H1 (cell line): ENCODE results near the gene RB1. TPM values are rescaled to one million over a fixed set of nuclear protein-coding genes. Genes with fewer than 3 reads are reported as not detected.

Experiments used
- CTCF ChIA-PET: fragments of 300-600 bp; sonication (Branson Sonifier 250); formaldehyde crosslinking; loops from one replicate; lab custom pipeline; 2021; ENCODE audit not compliant: partially characterized antibody; lab: Charles Lee
- POLR2A ChIA-PET: fragments of 300-600 bp; sonication (Branson Sonifier 250); formaldehyde crosslinking; loops from one replicate; lab custom pipeline; 2021; ENCODE audit warnings: inconsistent platforms; ENCODE audit not compliant: partially characterized antibody; lab: Charles Lee
- DNase-seq, 2 experiments: peaks; one replicate each; pipeline versions ENCODE4 v3.0.0 to v3.0.0-alpha.2; 2010 to 2022; ENCODE audit warnings: low spot score in 2 of 2, low read depth in 1 of 2, mixed read lengths in 1 of 2
- FAIRE-seq: peaks from 2 replicates; lab custom pipeline; 2011; peaks lifted over from hg19 to GRCh38; lab: Jason Lieb, UNC
- H2AFZ ChIP-seq: 2 replicates; pipeline ENCODE4 v1.8.1; 2012; ENCODE audit warnings: low read length, inconsistent platforms
- H2AK5ac ChIP-seq: 2 replicates; pipeline ENCODE4 v1.6.1; 2013; ENCODE audit warnings: low read depth, low read length
- H2BK120ac ChIP-seq: replicated peaks from 2 replicates; pipeline ENCODE3; 2013; ENCODE audit warnings: low read depth, low read length, inconsistent platforms
- H2BK12ac ChIP-seq: 2 replicates; pipeline ENCODE4 v1.6.1; 2013; ENCODE audit warnings: low read depth, low read length
- H2BK15ac ChIP-seq: 2 replicates; pipeline ENCODE4 v1.6.1; 2013; ENCODE audit warnings: low read length
- H2BK20ac ChIP-seq: 2 replicates; pipeline ENCODE4 v1.6.1; 2013; ENCODE audit warnings: low read length
- H2BK5ac ChIP-seq: 2 replicates; pipeline ENCODE4 v1.6.1; 2013; ENCODE audit warnings: low read depth, low read length
- H3K14ac ChIP-seq: 2 replicates; pipeline ENCODE4 v1.6.1; 2013; ENCODE audit warnings: inconsistent platforms; ENCODE audit not compliant: insufficient read length
- H3K18ac ChIP-seq: 2 replicates; pipeline ENCODE4 v1.6.1; 2013; ENCODE audit warnings: low read length; ENCODE audit errors: extremely low read depth
- H3K23ac ChIP-seq: 2 replicates; pipeline ENCODE4 v1.6.1; 2013; ENCODE audit warnings: inconsistent platforms; ENCODE audit not compliant: insufficient read length
- H3K23me2 ChIP-seq: 2 replicates; pipeline ENCODE4 v1.6.1; 2013; ENCODE audit warnings: low read depth, low read length
- H3K27ac ChIP-seq: 2 replicates; pipeline ENCODE4 v1.6.1; 2011; ENCODE audit warnings: low read depth, low read length, inconsistent platforms
- H3K27me3 ChIP-seq, 4 experiments: replicated peaks in 1 of 4; 1 replicate in 1 of 4; 2 replicates in 3 of 4; pipeline versions ENCODE4 v1.6.1 to v1.8.1; 2011 to 2013; ENCODE audit warnings: low read length in 3 of 4, mild to moderate bottlenecking in 3 of 4, inconsistent platforms in 2 of 4, mixed read lengths in 2 of 4, moderate library complexity in 1 of 4; ENCODE audit not compliant: control insufficient read depth in 3 of 4, insufficient read depth in 3 of 4; ENCODE audit errors: extremely low read depth in 1 of 4
- H3K36me3 ChIP-seq, 4 experiments: 2 replicates each; pipeline versions ENCODE4 v1.6.1 to v1.8.1; 2011 to 2013; ENCODE audit warnings: mild to moderate bottlenecking in 4 of 4, low read length in 3 of 4, moderate library complexity in 2 of 4, control low read depth in 1 of 4, inconsistent platforms in 1 of 4; ENCODE audit not compliant: insufficient read depth in 4 of 4, control insufficient read depth in 2 of 4
- H3K4ac ChIP-seq: replicated peaks from 2 replicates; pipeline ENCODE3; 2013; ENCODE audit warnings: low read length, low read depth, mixed read lengths, inconsistent platforms; ENCODE audit not compliant: insufficient read length
- H3K4me1 ChIP-seq, 4 experiments: replicated peaks in 1 of 4; 1 replicate in 1 of 4; 2 replicates in 3 of 4; pipeline versions ENCODE4 v1.6.1 to v1.8.1; 2011 to 2013; ENCODE audit warnings: low read length in 3 of 4, inconsistent platforms in 2 of 4, mixed read lengths in 1 of 4; ENCODE audit not compliant: insufficient read depth in 4 of 4, control insufficient read depth in 3 of 4
- H3K4me2 ChIP-seq, 2 experiments: 2 replicates each; pipeline versions ENCODE4 v1.6.1 to v1.8.1; 2011 to 2013; ENCODE audit warnings: low read depth in 2 of 2, low read length in 2 of 2, control low read depth in 1 of 2, inconsistent platforms in 1 of 2, mild to moderate bottlenecking in 1 of 2; ENCODE audit not compliant: insufficient read depth in 1 of 2
- H3K4me3 ChIP-seq, 4 experiments: fragments of 200-600, 300-600 bp in 1 of 4; sonication (generic), shearing (Covaris generic), sonication (Bioruptor Twin) in 1 of 4; 2 replicates each; pipeline versions ENCODE4 v1.5.1 to v1.8.1; 2011 to 2016; ENCODE audit warnings: low read length in 4 of 4, low read depth in 3 of 4, control low read depth in 2 of 4, inconsistent platforms in 2 of 4, mild to moderate bottlenecking in 2 of 4, mixed read lengths in 1 of 4, moderate library complexity in 1 of 4; ENCODE audit not compliant: insufficient read depth in 2 of 4; ENCODE audit errors: extremely low read depth in 1 of 4
- H3K56ac ChIP-seq: replicated peaks from 2 replicates; pipeline ENCODE3; 2013; ENCODE audit warnings: low read depth, mild to moderate bottlenecking, mixed read lengths, low read length, inconsistent platforms; ENCODE audit not compliant: insufficient read length
- H3K79me1 ChIP-seq: 2 replicates; pipeline ENCODE4 v1.6.1; 2013; ENCODE audit warnings: low read depth, low read length, control low read depth
- H3K79me2 ChIP-seq, 2 experiments: 2 replicates each; pipeline versions ENCODE4 v1.6.1 to v1.8.1; 2012 to 2013; ENCODE audit warnings: low read length in 2 of 2, mild to moderate bottlenecking in 2 of 2, inconsistent platforms in 1 of 2; ENCODE audit not compliant: insufficient read depth in 2 of 2, control insufficient read depth in 1 of 2
- H3K9ac ChIP-seq, 4 experiments: replicated peaks in 1 of 4; 1 replicate in 1 of 4; 2 replicates in 3 of 4; pipeline versions ENCODE4 v1.6.1 to v1.8.1; 2011 to 2013; ENCODE audit warnings: low read depth in 3 of 4, low read length in 3 of 4, control low read depth in 2 of 4, mild to moderate bottlenecking in 2 of 4, moderate library complexity in 2 of 4, inconsistent platforms in 1 of 4; ENCODE audit errors: extremely low read depth in 1 of 4
- H3K9me3 ChIP-seq, 2 experiments: 2 replicates each; pipeline versions ENCODE4 v1.6.1 to v1.8.1; 2012 to 2013; ENCODE audit warnings: mild to moderate bottlenecking in 2 of 2, moderate library complexity in 2 of 2, control low read depth in 1 of 2, inconsistent platforms in 1 of 2, low read depth in 1 of 2, low read length in 1 of 2, mixed read lengths in 1 of 2; ENCODE audit not compliant: insufficient read depth in 2 of 2
- H4K20me1 ChIP-seq, 2 experiments: replicated peaks in 1 of 2; 2 replicates each; pipeline versions ENCODE3 to v1.8.1; 2011 to 2013; ENCODE audit warnings: inconsistent platforms in 2 of 2, low read length in 2 of 2, mild to moderate bottlenecking in 1 of 2; ENCODE audit not compliant: insufficient read depth in 2 of 2, control insufficient read depth in 1 of 2
- H4K5ac ChIP-seq: 2 replicates; pipeline ENCODE4 v1.6.1; 2013; ENCODE audit warnings: low read length, low read depth, mixed read lengths, inconsistent platforms; ENCODE audit not compliant: insufficient read length
- H4K8ac ChIP-seq: 2 replicates; pipeline ENCODE4 v1.8.0; 2013; ENCODE audit warnings: mild to moderate bottlenecking, moderate library complexity, low read length, inconsistent platforms; ENCODE audit not compliant: insufficient read depth; ENCODE audit errors: extremely low read depth
- H4K91ac ChIP-seq: replicated peaks from 2 replicates; pipeline ENCODE3; 2013; ENCODE audit warnings: low read length, mixed read lengths, inconsistent platforms; ENCODE audit not compliant: insufficient read length
- ATF2 ChIP-seq: IDR thresholded peaks from 2 replicates; pipeline ENCODE4 v1.6.1; 2012; ENCODE audit warnings: low read length, inconsistent platforms
- CBX8 ChIP-seq: fragments of 300-800, 300-1000 bp; sonication (generic); IDR thresholded peaks from 2 replicates; pipeline ENCODE4 v1.7.1; 2016; ENCODE audit warnings: low read depth, low read length, borderline replicate concordance
- CHD1 ChIP-seq: IDR thresholded peaks from 2 replicates; pipeline ENCODE4 v1.6.1; 2012; ENCODE audit warnings: low read depth, low read length, improper control_type of control experiment
- CHD2 ChIP-seq: IDR thresholded peaks from 2 replicates; pipeline ENCODE4 v1.6.1; 2012; ENCODE audit warnings: low read length, improper control_type of control experiment
- CTBP2 ChIP-seq: IDR thresholded peaks from 2 replicates; pipeline ENCODE4 v1.7.0; 2011; ENCODE audit warnings: borderline replicate concordance, mild to moderate bottlenecking, moderate library complexity, mixed read lengths, low read length; ENCODE audit not compliant: insufficient read depth, insufficient read length
- EGR1 ChIP-seq: IDR thresholded peaks from 2 replicates; pipeline ENCODE4 v1.6.1; 2011; ENCODE audit warnings: low read depth, low read length, borderline replicate concordance
- JUN ChIP-seq: IDR thresholded peaks from 2 replicates; pipeline ENCODE4 v1.6.1; 2011; ENCODE audit warnings: low read depth, mild to moderate bottlenecking, improper control_type of control experiment, low read length
- MAX ChIP-seq: IDR thresholded peaks from 2 replicates; pipeline ENCODE4 v1.6.1; 2012; ENCODE audit warnings: inconsistent platforms
- NRF1 ChIP-seq: IDR thresholded peaks from 2 replicates; pipeline ENCODE4 v1.6.1; 2011; ENCODE audit warnings: mild to moderate bottlenecking, low read depth, low read length, improper control_type of control experiment
- POLR2AphosphoS5 ChIP-seq: IDR thresholded peaks from 2 replicates; pipeline ENCODE4 v1.6.1; 2011; ENCODE audit warnings: low read depth, low read length
- POU5F1 ChIP-seq: IDR thresholded peaks from 2 replicates; pipeline ENCODE4 v1.6.1; 2011; ENCODE audit warnings: low read depth, mild to moderate bottlenecking, low read length, moderate library complexity
- RBBP5 ChIP-seq: IDR thresholded peaks from 2 replicates; pipeline ENCODE4 v1.7.1; 2012; ENCODE audit warnings: low read depth, mild to moderate bottlenecking, inconsistent platforms, low read length, moderate library complexity, borderline replicate concordance
- TAF7 ChIP-seq: optimal IDR thresholded peaks from 2 replicates; pipeline ENCODE3; 2011; ENCODE audit warnings: low read depth, mild to moderate bottlenecking, inconsistent platforms, low read length, moderate library complexity, borderline replicate concordance
- TEAD4 ChIP-seq: IDR thresholded peaks from 2 replicates; pipeline ENCODE4 v1.6.1; 2012; ENCODE audit warnings: low read depth, low read length, inconsistent platforms, mixed read lengths
- polyA plus RNA-seq, 7 experiments: library from polyadenylated mRNA; depleted of rRNA in 3 of 7; stranded (reverse) in 5 of 7; unstranded in 2 of 7; fragments of >200 nt in 5 of 7; fragments of 200-250 nt in 2 of 7; gene quantifications; 1 replicate in 5 of 7; 2 replicates in 1 of 7; 4 replicates in 1 of 7; pipeline versions ENCODE4 v1.2.1 to v1.2.3, GENCODE V29; 2011 to 2013; ENCODE audit warnings: missing spikeins in 2 of 7, mixed read lengths in 2 of 7
- total RNA-seq: library from RNA; stranded (reverse); fragmentation: NEBNext Ultra II Directional; extraction: Animal tissue kit (Norgen Biotek cat#: 25700); gene quantifications from 2 replicates; pipeline ENCODE4 v1.2.1, GENCODE V29; 2021

RB1 gene
- total and polyA plus RNA-seq, 2 of the 8 experiments (the other 6 are each of a cell fraction or from before 2014, with no cell fraction given): 4.1 to 17.5 TPM

- no peak overlapping the region for H2BK20ac ChIP-seq
- TF ChIP-seq POU5F1 (no peak), EGR1 (no peak), POLR2AphosphoS5 (no peak), MAX (no peak), JUN (no peak), CHD2 (no peak), RBBP5 (no peak), TAF7 (no peak), TEAD4 (no peak), CBX8 (no peak), ATF2 (no peak), NRF1 (no peak), CHD1 (no peak), CTBP2 (no peak)
Observed at GRCh38 chr13:48486362-48486761, 182.8 kb downstream of the RB1 start.

More at GRCh38 chr13:48486362-48486761, 182.8 kb downstream of the RB1 start:
- H4K91ac ChIP-seq: no peak overlapping the region
- H3K36me3 ChIP-seq: peaks cover 0 to 9% (median 3%) of the 10 kb centered on the region in 4 experiments; a peak in 3 of 8 replicates
- no peak overlapping the region for H3K4me2 ChIP-seq
- H2BK120ac ChIP-seq: no peak overlapping the region
- H3K79me1 ChIP-seq: no peaks in the 10 kb centered on the region
- no peak overlapping the region for H3K56ac ChIP-seq
- CTCF ChIA-PET: interaction anchor here (1.6 kb wide), 1 partner anchor 359 kb away, joined by 3 read pairs; no protein-coding TSS in a partner anchor
- DNase-seq: no peak
- H3K4me1 ChIP-seq: no peaks in the 10 kb centered on the region
- no peak for FAIRE-seq
- H3K4me3 ChIP-seq: no peak overlapping the region
- H3K9ac ChIP-seq: no peak overlapping the region
- no peak overlapping the region for H2BK15ac ChIP-seq
- H3K9me3 ChIP-seq: peaks cover 0 to 6% of the 10 kb centered on the region in 2 experiments; a peak in 1 of 4 replicates
- no peaks in the 10 kb centered on the region for H3K79me2 ChIP-seq
- no peak overlapping the region for H2BK12ac ChIP-seq
- H3K23me2 ChIP-seq: no peaks in the 10 kb centered on the region
- no peak overlapping the region for H3K4ac ChIP-seq
- POLR2A ChIA-PET: no interaction called here
- no peak overlapping the region for H4K5ac ChIP-seq
- no peak overlapping the region for H3K18ac ChIP-seq
- no peaks in the 10 kb centered on the region for H3K27me3 ChIP-seq
- H2AFZ ChIP-seq: no peak overlapping the region
- H3K23ac ChIP-seq: no peak overlapping the region
- no peak overlapping the region for H3K14ac ChIP-seq
- H4K20me1 ChIP-seq: no peaks in the 10 kb centered on the region
- H4K8ac ChIP-seq: no peak overlapping the region
- no peak overlapping the region for H3K27ac ChIP-seq
- no peak overlapping the region for H2BK5ac ChIP-seq
- H2AK5ac ChIP-seq: no peak overlapping the region
